Measurements from ENCODE around the gene TCF12. TPM values are rescaled to one million over a fixed set of nuclear protein-coding genes. Genes with fewer than 3 reads are reported as not detected.

Gene TCF12
- 144 TPM for total RNA-seq

GRCh38 chr15:56918046-56918938, at the start of gene TCF12:
Gene TCF12, plus strand, starts transcription at chr15:56918644. Its CDS starts 1,270 bp downstream, at chr15:56919914.
- peak; percentile 27 to 50 (median 29) for TF ChIP-seq CTCF (IDR thresholded peaks at IDR 0.05)
- H3K9me3 ChIP-seq: no peaks in the 10 kb centered on the region
- intact Hi-C loops (cut with DNase I): loop anchor here (1.0 to 10.0 kb wide), 8 partner anchors 31 to 777 kb away; partner anchors contain the start of genes RFX7 and ZNF280D
- H3K4me3 ChIP-seq: peak within 1 kb of the TSS; percentile 87 to 97
- H3K27me3 ChIP-seq: no peaks in the 10 kb centered on the region
- H3K4me1 ChIP-seq: peaks cover 0 to 31% of the 10 kb centered on the region in 2 donors
- no peaks in the 10 kb centered on the region for H3K36me3 ChIP-seq
- H3K27ac ChIP-seq: peak within 1 kb of the TSS; percentile 97 to 98
- peak; percentile 68 to 96 for DNase-seq (ENCODE audit: low spot score in 2 of 2)

- H3K9me3 ChIP-seq: no peaks in the 10 kb centered on the region
- H3K27me3 ChIP-seq: no peaks in the 10 kb centered on the region
- no peaks in the 10 kb centered on the region for H3K36me3 ChIP-seq
- no peak for DNase-seq (ENCODE audit: low spot score in 2 of 2)
- no peak overlapping the region for H3K4me3 ChIP-seq
- peak in 2 of 3 experiments; percentile 29 to 49 for TF ChIP-seq CTCF (IDR thresholded peaks at IDR 0.05)
- H3K27ac ChIP-seq: no peak overlapping the region
- H3K4me1 ChIP-seq: peaks cover 7 to 10% of the 10 kb centered on the region in 2 donors
- intact Hi-C loops (cut with DNase I): loop anchor here (5.0 kb wide), 1 partner anchor 372 kb away; no protein-coding TSS in a partner anchor
Measured at GRCh38 chr15:56869573-56869972, 48.9 kb upstream of the TCF12 start.

GRCh38 chr15:56871185-56871584, 47.3 kb upstream of the TCF12 start:
- Histone ChIP-seq H3K36me3 (no peaks in the 10 kb centered on the region), H3K4me1 (peaks cover 7 to 10% of the 10 kb centered on the region in 2 donors), H3K4me3 (no peak overlapping the region), H3K27ac (no peak overlapping the region), H3K27me3 (no peaks in the 10 kb centered on the region), H3K9me3 (no peaks in the 10 kb centered on the region)
- TF ChIP-seq CTCF (IDR thresholded peaks at IDR 0.05): no peak
- intact Hi-C loops (cut with DNase I): no loop called here
- DNase-seq (ENCODE audit: low spot score in 2 of 2): no peak

- no peak overlapping the region for H3K27ac ChIP-seq
- intact Hi-C loops (cut with DNase I): no loop called here
- no peak overlapping the region for H3K4me3 ChIP-seq
- no peak for TF ChIP-seq CTCF (IDR thresholded peaks at IDR 0.05)
- H3K36me3 ChIP-seq: no peaks in the 10 kb centered on the region
- peaks cover 7 to 10% of the 10 kb centered on the region in 2 donors for H3K4me1 ChIP-seq
- H3K9me3 ChIP-seq: no peaks in the 10 kb centered on the region
- H3K27me3 ChIP-seq: no peaks in the 10 kb centered on the region
- no peak for DNase-seq (ENCODE audit: low spot score in 2 of 2)
Measured at GRCh38 chr15:56871867-56872266, 46.6 kb upstream of the TCF12 start.

GRCh38 chr15:56877255-56877970, 41.0 kb upstream of the TCF12 start:
- intact Hi-C loops (cut with DNase I): no loop called here
- no peaks in the 10 kb centered on the region for H3K27me3 ChIP-seq
- no peaks in the 10 kb centered on the region for H3K9me3 ChIP-seq
- no peak overlapping the region for H3K27ac ChIP-seq
- TF ChIP-seq CTCF (IDR thresholded peaks at IDR 0.05): no peak
- no peaks in the 10 kb centered on the region for H3K4me1 ChIP-seq
- no peak for DNase-seq (ENCODE audit: low spot score in 2 of 2)
- H3K4me3 ChIP-seq: no peak overlapping the region
- H3K36me3 ChIP-seq: no peaks in the 10 kb centered on the region
